Osteocyte (in vitro differentiated cells): Measurements from ENCODE around the gene TAF4. TPM values are rescaled to one million over a fixed set of nuclear protein-coding genes. Genes with fewer than 3 reads are reported as not detected.

ENCODE experiments used
- DNase-seq: peaks from one replicate; pipeline ENCODE4 v3.0.0; 2021; ENCODE audit warnings: mixed read lengths; ENCODE audit not compliant: unreplicated experiment; ENCODE audit errors: extremely low spot score
- H3K27ac Mint-ChIP-seq: one replicate; pipeline ENCODE4 v1.8.0; 2021; ENCODE audit warnings: mild to moderate bottlenecking, mixed read lengths; ENCODE audit not compliant: unreplicated experiment
- H3K27me3 Mint-ChIP-seq: one replicate; pipeline ENCODE4 v1.8.0; 2021; ENCODE audit warnings: mixed read lengths; ENCODE audit not compliant: unreplicated experiment
- H3K36me3 Mint-ChIP-seq: one replicate; pipeline ENCODE4 v1.8.0; 2021; ENCODE audit warnings: mixed read lengths; ENCODE audit not compliant: unreplicated experiment
- H3K4me1 Mint-ChIP-seq: one replicate; pipeline ENCODE4 v1.8.0; 2021; ENCODE audit warnings: mixed read lengths; ENCODE audit not compliant: unreplicated experiment
- H3K4me3 Mint-ChIP-seq: one replicate; pipeline ENCODE4 v1.8.0; 2021; ENCODE audit warnings: mild to moderate bottlenecking, moderate library complexity, mixed read lengths; ENCODE audit not compliant: unreplicated experiment
- H3K9me3 Mint-ChIP-seq: one replicate; pipeline ENCODE4 v1.8.0; 2021; ENCODE audit warnings: mixed read lengths; ENCODE audit not compliant: unreplicated experiment
- total RNA-seq: library from RNA; stranded (reverse); gene quantifications from 2 replicates; pipeline ENCODE4 v1.2.1, GENCODE V29; 2021
- TF ChIP-seq, protein P1 (sequence below): fragments of 200-600 bp; sonication (generic); IDR thresholded peaks from 2 replicates; pipeline ENCODE4 v1.5.0; 2021; ENCODE audit warnings: antibody characterized with exemption, mild to moderate bottlenecking, moderate library complexity

The TAF4 gene
- total RNA-seq, 1 donor from 2014 or later: 22.8 TPM

- TF ChIP-seq, protein P1, sequence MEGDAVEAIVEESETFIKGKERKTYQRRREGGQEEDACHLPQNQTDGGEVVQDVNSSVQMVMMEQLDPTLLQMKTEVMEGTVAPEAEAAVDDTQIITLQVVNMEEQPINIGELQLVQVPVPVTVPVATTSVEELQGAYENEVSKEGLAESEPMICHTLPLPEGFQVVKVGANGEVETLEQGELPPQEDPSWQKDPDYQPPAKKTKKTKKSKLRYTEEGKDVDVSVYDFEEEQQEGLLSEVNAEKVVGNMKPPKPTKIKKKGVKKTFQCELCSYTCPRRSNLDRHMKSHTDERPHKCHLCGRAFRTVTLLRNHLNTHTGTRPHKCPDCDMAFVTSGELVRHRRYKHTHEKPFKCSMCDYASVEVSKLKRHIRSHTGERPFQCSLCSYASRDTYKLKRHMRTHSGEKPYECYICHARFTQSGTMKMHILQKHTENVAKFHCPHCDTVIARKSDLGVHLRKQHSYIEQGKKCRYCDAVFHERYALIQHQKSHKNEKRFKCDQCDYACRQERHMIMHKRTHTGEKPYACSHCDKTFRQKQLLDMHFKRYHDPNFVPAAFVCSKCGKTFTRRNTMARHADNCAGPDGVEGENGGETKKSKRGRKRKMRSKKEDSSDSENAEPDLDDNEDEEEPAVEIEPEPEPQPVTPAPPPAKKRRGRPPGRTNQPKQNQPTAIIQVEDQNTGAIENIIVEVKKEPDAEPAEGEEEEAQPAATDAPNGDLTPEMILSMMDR: no peak
- Mint-ChIP-seq H3K4me1 (peaks cover 8% of the 10 kb centered on the region), H3K27ac (no peak overlapping the region), H3K36me3 (no peaks in the 10 kb centered on the region), H3K27me3 (no peaks in the 10 kb centered on the region), H3K9me3 (no peaks in the 10 kb centered on the region), H3K4me3 (no peak overlapping the region)
- no peak for DNase-seq
Observed at GRCh38 chr20:61929971-61930666, 135.6 kb downstream of the TAF4 start.

- peaks cover 8% of the 10 kb centered on the region for H3K4me1 Mint-ChIP-seq
- TF ChIP-seq, protein P1: no peak
- no peaks in the 10 kb centered on the region for H3K27me3 Mint-ChIP-seq
- H3K9me3 Mint-ChIP-seq: no peaks in the 10 kb centered on the region
- H3K4me3 Mint-ChIP-seq: no peak overlapping the region
- H3K27ac Mint-ChIP-seq: no peak overlapping the region
- no peak for DNase-seq
- no peaks in the 10 kb centered on the region for H3K36me3 Mint-ChIP-seq
Observed at GRCh38 chr20:61929561-61929960, 136.1 kb downstream of the TAF4 start.

GRCh38 chr20:61927826-61928541 is 137.7 kb downstream of the TAF4 start:
- Mint-ChIP-seq H3K36me3 (no peaks in the 10 kb centered on the region), H3K27ac (no peak overlapping the region), H3K27me3 (no peaks in the 10 kb centered on the region), H3K4me1 (peaks cover 8% of the 10 kb centered on the region), H3K9me3 (no peaks in the 10 kb centered on the region), H3K4me3 (no peak overlapping the region)
- TF ChIP-seq, protein P1: no peak
- DNase-seq: no peak

DNA sequence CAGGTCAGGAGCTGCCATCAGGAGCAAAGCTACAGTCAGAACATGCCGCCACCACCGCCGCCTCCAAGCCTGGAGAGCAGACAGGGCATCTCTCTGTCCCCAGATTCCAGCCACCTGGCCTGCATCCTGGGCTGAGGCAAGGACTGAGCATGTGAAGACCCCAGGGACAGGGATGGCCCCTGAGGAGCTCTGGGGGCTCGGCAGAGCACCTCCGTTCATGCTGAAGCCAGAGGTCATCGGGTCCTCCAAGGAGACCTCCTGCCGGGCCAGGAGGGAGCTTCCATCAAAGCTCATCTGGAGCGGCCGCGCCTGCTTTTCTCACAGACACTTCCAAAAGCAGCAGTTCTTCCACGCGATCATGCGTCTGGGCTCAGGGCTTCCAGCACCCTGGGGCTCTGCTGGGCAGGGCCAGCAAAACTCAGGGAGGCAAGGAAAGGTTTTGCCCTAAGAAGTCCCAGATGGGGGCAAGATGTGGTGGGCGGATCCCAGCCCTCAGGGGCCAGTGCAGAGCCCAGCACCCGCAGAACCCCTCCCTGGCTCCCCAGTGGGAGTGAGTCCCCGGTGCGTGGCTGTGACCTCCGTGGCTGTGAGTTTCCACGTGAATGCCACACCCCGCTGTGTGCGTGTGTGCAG is 138.4 kb downstream of the TAF4 start:
- Mint-ChIP-seq H3K4me3 (no peak overlapping the region), H3K4me1 (peaks cover 8% of the 10 kb centered on the region), H3K36me3 (no peaks in the 10 kb centered on the region), H3K27ac (no peak overlapping the region), H3K27me3 (no peaks in the 10 kb centered on the region), H3K9me3 (no peaks in the 10 kb centered on the region)
- DNase-seq: no peak
- TF ChIP-seq, protein P1: no peak

- DNase-seq: no peak
- TF ChIP-seq, protein P1: no peak
- H3K27ac Mint-ChIP-seq: no peak overlapping the region
- H3K9me3 Mint-ChIP-seq: no peaks in the 10 kb centered on the region
- no peak overlapping the region for H3K4me3 Mint-ChIP-seq
- no peaks in the 10 kb centered on the region for H3K36me3 Mint-ChIP-seq
- H3K27me3 Mint-ChIP-seq: no peaks in the 10 kb centered on the region
- H3K4me1 Mint-ChIP-seq: peaks cover 8% of the 10 kb centered on the region
Observed at GRCh38 chr20:61926796-61927192, 138.9 kb downstream of the TAF4 start.
